Measurements from ENCODE around the gene XPNPEP2. TPM values are rescaled to one million over a fixed set of nuclear protein-coding genes. Genes with fewer than 3 reads are reported as not detected.

Gene XPNPEP2
- total RNA-seq, 1 donor = 0.27 TPM

GRCh38 chrX:129793604-129794191, 54.9 kb downstream of the XPNPEP2 start:
- no peak for DNase-seq (ENCODE audit: low read depth in 2 of 3, low spot score in 2 of 3)

GRCh38 chrX:129795584-129795983, 56.8 kb downstream of the XPNPEP2 start:
- no peak for DNase-seq (ENCODE audit: low read depth in 2 of 3, low spot score in 2 of 3)

DNA sequence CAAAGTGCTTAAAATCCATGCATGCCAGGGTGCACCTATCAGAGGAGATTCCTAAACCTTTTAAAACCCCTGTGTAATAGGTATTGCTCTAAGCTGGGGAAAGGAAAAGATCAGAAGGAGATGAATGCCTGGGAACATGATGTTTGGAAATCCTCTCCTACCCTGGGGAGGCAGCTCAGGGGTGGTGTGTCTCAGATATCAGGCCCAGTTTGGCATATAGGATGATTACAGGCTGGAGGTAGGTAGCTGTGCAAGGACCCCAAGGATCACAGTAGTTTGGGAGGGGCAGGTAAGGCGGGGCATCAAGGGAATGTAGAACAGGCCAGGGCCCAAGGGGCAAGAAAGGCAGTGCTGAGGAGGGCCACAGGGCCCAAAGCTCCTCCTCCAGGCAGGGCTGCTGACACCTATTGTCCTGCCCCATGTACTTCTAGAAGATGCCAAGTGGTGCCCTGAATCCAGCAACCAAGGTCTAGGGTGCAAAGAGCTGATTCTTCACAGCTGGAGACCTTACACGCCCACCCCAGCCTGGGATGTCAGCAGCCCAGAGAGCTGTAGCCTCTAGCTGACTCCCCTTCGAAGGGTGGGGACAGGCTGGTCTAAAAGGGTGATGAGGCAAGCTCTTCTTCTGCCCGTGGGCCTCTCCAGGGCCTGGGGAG, 58.6 kb downstream of the XPNPEP2 start:
- DNase-seq (ENCODE audit: low read depth in 2 of 3, low spot score in 2 of 3) = no peak

DNA sequence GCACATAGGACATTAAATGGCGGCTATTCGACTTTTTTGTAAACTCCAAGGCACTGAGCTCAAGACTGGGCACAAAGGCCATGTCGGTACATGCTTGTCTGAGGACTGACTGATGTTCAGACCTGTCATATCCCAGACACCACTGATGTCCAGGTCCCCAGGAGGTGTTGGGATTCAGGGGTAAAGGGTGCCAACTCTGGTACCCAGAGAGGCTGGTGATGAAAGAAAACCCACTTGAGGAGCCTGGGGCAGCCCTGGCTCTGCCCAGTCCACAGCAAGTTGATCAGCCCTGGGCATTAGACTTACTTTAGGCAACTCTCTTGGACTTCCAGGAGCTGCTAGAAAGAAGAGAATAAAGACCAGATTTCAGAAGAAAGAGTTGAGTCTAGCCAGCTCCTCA, 59.7 kb downstream of the XPNPEP2 start:
- no peak for DNase-seq (ENCODE audit: low read depth in 2 of 3, low spot score in 2 of 3)

GRCh38 chrX:129798888-129799287, 60.1 kb downstream of the XPNPEP2 start:
- no peak for DNase-seq (ENCODE audit: low read depth in 2 of 3, low spot score in 2 of 3)

DNA sequence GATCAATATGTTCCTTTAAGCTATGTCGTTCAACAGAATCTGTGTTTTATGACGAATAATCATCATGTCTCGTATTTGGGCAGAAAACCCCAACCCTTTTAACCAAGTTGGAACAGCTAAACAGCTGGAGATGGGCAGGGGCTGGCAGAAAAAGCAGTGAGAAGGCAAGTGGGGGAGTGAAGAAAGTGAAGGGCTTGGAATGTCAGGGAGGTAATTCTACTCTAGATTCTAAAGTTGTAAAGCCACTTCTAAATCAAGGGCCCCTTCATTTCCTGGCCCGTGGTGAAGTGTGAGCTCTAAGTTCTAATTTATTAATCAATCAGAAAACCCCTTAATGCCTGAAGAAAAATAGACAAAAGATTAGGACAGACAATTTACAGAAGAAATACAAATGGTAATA, 61.4 kb downstream of the XPNPEP2 start:
- no peak for DNase-seq (ENCODE audit: low read depth in 2 of 3, low spot score in 2 of 3)

GRCh38 chrX:129802863-129803262, 64.1 kb downstream of the XPNPEP2 start:
- DNase-seq (ENCODE audit: low read depth in 2 of 3, low spot score in 2 of 3) = no peak

GRCh38 chrX:129804806-129805205, 66.0 kb downstream of the XPNPEP2 start:
- DNase-seq (ENCODE audit: low read depth in 2 of 3, low spot score in 2 of 3) = no peak

- no peak for DNase-seq (ENCODE audit: low read depth in 2 of 3, low spot score in 2 of 3)
Measured at GRCh38 chrX:129808158-129808828, 69.5 kb downstream of the XPNPEP2 start.

DNA sequence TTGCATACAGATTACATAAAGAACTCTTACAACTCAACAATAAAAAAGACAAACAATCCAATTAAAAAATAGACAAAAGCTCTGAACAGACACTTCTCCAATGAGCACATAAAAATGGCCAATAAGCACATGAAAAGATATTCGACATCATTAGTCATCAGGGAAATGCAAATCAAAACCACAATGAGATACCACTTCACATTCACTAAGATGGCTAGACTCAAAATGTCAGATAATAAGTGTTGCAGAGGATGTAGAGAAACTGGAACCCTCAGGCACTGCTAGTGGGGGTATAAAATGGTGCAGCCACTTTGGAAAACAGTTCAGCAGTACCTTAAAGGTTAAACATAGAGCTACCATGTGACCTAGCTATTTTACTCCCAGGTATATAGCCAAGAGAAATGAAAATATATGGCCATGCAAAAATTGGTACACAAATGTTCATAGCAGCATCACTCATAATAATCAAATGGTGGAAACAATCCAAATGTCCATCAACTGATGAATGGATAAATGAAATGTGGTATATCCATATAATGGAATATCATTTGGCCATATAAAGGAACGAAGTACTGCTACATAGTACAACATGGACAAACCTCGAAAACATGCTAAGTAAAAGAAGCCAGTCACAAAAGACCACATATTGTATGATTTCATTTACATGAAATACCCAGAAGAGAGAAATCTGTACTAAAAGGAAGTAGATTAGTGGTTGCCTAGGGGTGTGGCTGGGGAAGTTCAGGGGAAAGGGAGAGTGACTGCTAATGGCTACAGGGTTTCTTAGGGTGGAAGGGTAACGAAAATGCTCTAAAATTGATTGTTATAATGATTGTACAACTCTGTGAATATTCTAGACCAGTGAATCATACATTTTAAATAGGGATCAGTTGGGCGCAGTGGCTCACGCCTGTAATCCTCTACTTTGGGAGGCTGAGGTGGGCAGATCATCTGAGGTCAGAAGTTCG, 70.3 kb downstream of the XPNPEP2 start:
- DNase-seq (ENCODE audit: low read depth in 2 of 3, low spot score in 2 of 3) = no peak

DNA sequence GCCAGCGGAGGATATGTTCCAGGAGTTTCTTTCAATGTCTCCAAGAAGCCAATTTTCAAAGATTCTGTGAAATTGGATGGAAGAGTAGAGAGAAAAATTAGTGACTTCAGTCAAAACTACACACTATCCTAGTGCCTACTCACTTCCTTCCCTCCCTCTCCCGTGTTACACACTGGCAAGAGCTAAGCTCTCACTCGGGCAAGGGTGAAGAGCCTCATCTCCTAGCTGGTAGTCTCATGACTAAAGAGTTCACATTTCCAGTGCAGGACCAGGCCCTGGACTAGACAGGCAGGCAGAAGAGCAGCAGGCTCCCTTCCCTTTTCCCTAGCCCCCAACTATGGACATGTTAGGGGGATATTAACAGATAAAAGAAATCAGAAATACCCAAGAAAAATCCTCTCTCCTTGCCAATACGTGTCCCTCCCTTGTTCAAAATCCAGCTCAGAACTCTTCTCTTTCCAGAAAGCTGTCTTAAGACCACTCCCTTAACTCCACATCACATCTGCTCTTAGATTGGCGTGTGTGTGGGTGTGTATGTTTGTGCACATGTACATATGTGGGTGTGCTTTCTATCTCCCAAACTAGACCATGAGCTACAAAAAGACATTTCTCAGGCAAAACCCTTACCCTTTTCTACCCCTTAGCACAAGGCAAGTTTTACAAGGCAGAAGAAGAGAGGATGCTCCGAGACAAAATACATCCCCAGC, 75.0 kb downstream of the XPNPEP2 start:
- DNase-seq (ENCODE audit: low read depth in 2 of 3, low spot score in 2 of 3) = no peak

DNA sequence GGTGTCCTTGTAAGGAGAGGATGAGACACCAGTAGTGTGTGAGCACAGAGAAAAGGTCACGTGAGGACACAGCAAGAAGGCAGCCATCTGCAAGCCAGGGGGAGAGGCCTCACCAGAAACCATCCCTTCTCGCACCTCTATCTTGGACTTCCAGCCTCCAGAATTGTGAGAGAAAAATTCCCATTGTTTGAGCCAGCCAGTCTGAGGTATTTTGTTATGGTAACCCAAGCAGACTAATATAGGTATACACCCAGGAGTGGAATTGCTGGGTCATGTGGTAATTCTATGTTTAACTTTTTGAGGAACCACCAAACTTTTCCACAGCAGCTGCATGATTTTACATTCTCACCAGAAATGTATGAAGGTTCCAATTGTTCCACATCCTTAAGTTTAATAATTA, 79.3 kb downstream of the XPNPEP2 start:
- DNase-seq (ENCODE audit: low read depth in 2 of 3, low spot score in 2 of 3) = no peak

Small RNA genes lying within 50 kb of the gene (small RNA-seq; reads per million reads assigned to genes)
- not detected for gene RF00017

Other genes starting within 250 kb of the XPNPEP2 start
- 2.7 TPM for gene SMARCA1, start 215.5 kb upstream of the XPNPEP2 start, total RNA-seq
- gene OCRL, start 198.7 kb upstream of the XPNPEP2 start, total RNA-seq = 7.5 TPM
- not detected for gene APLN, start 84.0 kb upstream of the XPNPEP2 start, total RNA-seq
- 96.9 TPM for gene SASH3, start 41.0 kb downstream of the XPNPEP2 start, total RNA-seq
- gene ZDHHC9, start 104.9 kb downstream of the XPNPEP2 start, total RNA-seq = 9.2 TPM
- gene UTP14A, start 167.2 kb downstream of the XPNPEP2 start, total RNA-seq = 7.8 TPM
- 7.0 TPM for gene BCORL1, start 243.7 kb downstream of the XPNPEP2 start, total RNA-seq